CD4-positive, alpha-beta memory T cell (primary cell): Measurements from ENCODE around the gene CCSER2. TPM values are rescaled to one million over a fixed set of nuclear protein-coding genes. Genes with fewer than 3 reads are reported as not detected.

Source experiments
- CTCF ChIA-PET: fragments of 350-600 bp; sonication (Branson Sonifier 250); formaldehyde crosslinking; loops from one replicate; lab custom pipeline; 2021; ENCODE audit warnings: inconsistent platforms; ENCODE audit not compliant: partially characterized antibody; lab: Charles Lee
- POLR2A ChIA-PET: fragments of 350-600 bp; sonication (Branson Sonifier 250); formaldehyde crosslinking; loops from one replicate; lab custom pipeline; 2021; ENCODE audit not compliant: partially characterized antibody; lab: Charles Lee
- DNase-seq, 5 donors: peaks; one replicate each; pipeline versions ENCODE4 v3.0.0 to v3.0.0-alpha.2; 2020 to 2022; ENCODE audit warnings: mixed read lengths in 1 of 5
- H3K27ac ChIP-seq: one replicate; pipeline ENCODE4 v1.7.0; 2013; ENCODE audit warnings: low read depth, low read length
- H3K27me3 ChIP-seq: 2 replicates; pipeline ENCODE4 v1.7.0; 2013; ENCODE audit warnings: mild to moderate bottlenecking, low read length, moderate library complexity; ENCODE audit not compliant: insufficient read depth
- H3K36me3 ChIP-seq: 2 replicates; pipeline ENCODE4 v1.7.0; 2013; ENCODE audit warnings: mild to moderate bottlenecking, low read length, moderate library complexity; ENCODE audit not compliant: insufficient read depth
- H3K4me1 ChIP-seq: 2 replicates; pipeline ENCODE4 v1.7.0; 2013; ENCODE audit warnings: mild to moderate bottlenecking, low read length, moderate library complexity; ENCODE audit not compliant: insufficient read depth
- H3K4me3 ChIP-seq, 2 donors: one replicate each; pipeline ENCODE4 v1.7.0; 2013; ENCODE audit warnings: low read length in 2 of 2, mild to moderate bottlenecking in 1 of 2
- H3K9me3 ChIP-seq, 2 donors: one replicate each; pipeline ENCODE4 v1.7.0; 2013; ENCODE audit warnings: low read length in 2 of 2, control low read depth in 1 of 2; ENCODE audit not compliant: control insufficient read depth in 1 of 2
- H3K27ac Mint-ChIP-seq, 7 donors: one replicate each; pipeline ENCODE4 v1.8.0; 2020 to 2021; ENCODE audit warnings: mixed read lengths in 7 of 7, mild to moderate bottlenecking in 6 of 7, inconsistent platforms in 3 of 7, moderate library complexity in 3 of 7
- H3K27me3 Mint-ChIP-seq, 2 donors: one replicate each; pipeline ENCODE4 v1.8.0; 2020 to 2021; ENCODE audit warnings: mixed read lengths in 2 of 2
- H3K36me3 Mint-ChIP-seq, 2 donors: one replicate each; pipeline ENCODE4 v1.8.0; 2020 to 2021; ENCODE audit warnings: mixed read lengths in 2 of 2, inconsistent platforms in 1 of 2, mild to moderate bottlenecking in 1 of 2
- H3K4me1 Mint-ChIP-seq, 4 donors: one replicate each; pipeline ENCODE4 v1.8.0; 2020 to 2021; ENCODE audit warnings: mixed read lengths in 4 of 4, mild to moderate bottlenecking in 1 of 4
- H3K4me3 Mint-ChIP-seq, 8 donors: one replicate each; pipeline ENCODE4 v1.8.0; 2020 to 2021; ENCODE audit warnings: mixed read lengths in 8 of 8, mild to moderate bottlenecking in 7 of 8, moderate library complexity in 6 of 8, inconsistent platforms in 3 of 8
- H3K9me3 Mint-ChIP-seq, 8 donors: one replicate each; pipeline ENCODE4 v1.8.0; 2020 to 2021; ENCODE audit warnings: mixed read lengths in 8 of 8, mild to moderate bottlenecking in 5 of 8, inconsistent platforms in 3 of 8, moderate library complexity in 1 of 8
- intact Hi-C: fragments of 100-400 bp; cut with micrococcal nuclease; formaldehyde crosslinking; loops from one replicate; pipeline ENCODE4 v1.15.1; 2023
- polyA plus RNA-seq, 2 donors: library from polyadenylated mRNA; unstranded; fragments of 300-500 nt; fragmentation: Illumina TruSeq; gene quantifications; one replicate each; pipeline ENCODE4 v1.2.3, GENCODE V29; 2021
- total RNA-seq, 2 experiments: library from RNA; stranded (reverse); gene quantifications; one replicate each; pipeline ENCODE4 v1.2.3, GENCODE V29; 2021

Gene CCSER2
- total and polyA plus RNA-seq, 4 experiments from 2014 or later: 89.8 to 151 (median 119) TPM

- Mint-ChIP-seq H3K27ac (no peak overlapping the region), H3K36me3 (peaks cover 17 to 58% of the 10 kb centered on the region in 2 donors), H3K27me3 (no peaks in the 10 kb centered on the region), H3K9me3 (no peaks in the 10 kb centered on the region), H3K4me3 (no peak overlapping the region), H3K4me1 (peaks cover 0 to 10% (median 3%) of the 10 kb centered on the region in 4 donors)
- Histone ChIP-seq H3K27me3 (no peaks in the 10 kb centered on the region), H3K27ac (no peak overlapping the region), H3K4me1 (no peaks in the 10 kb centered on the region), H3K4me3 (no peak overlapping the region), H3K9me3 (no peaks in the 10 kb centered on the region), H3K36me3 (peaks cover 27% of the 10 kb centered on the region)
- intact Hi-C loops: no loop called here
- ChIA-PET CTCF (no interaction called here), POLR2A (no interaction called here)
- no peak for DNase-seq
Observed at GRCh38 chr10:84473136-84473535, 144.7 kb downstream of the CCSER2 start.

GRCh38 chr10:84477398-84478128 lies 149.2 kb downstream of the CCSER2 start:
- H3K36me3 ChIP-seq: peaks cover 26% of the 10 kb centered on the region
- H3K9me3 ChIP-seq: no peaks in the 10 kb centered on the region
- intact Hi-C loops: no loop called here
- H3K27ac ChIP-seq: no peak overlapping the region
- Mint-ChIP-seq H3K4me1 (peaks cover 0 to 13% (median 6%) of the 10 kb centered on the region in 4 donors), H3K27ac (no peak overlapping the region), H3K9me3 (no peaks in the 10 kb centered on the region), H3K4me3 (no peak overlapping the region), H3K27me3 (no peaks in the 10 kb centered on the region), H3K36me3 (peaks cover 28 to 59% of the 10 kb centered on the region in 2 donors)
- no peaks in the 10 kb centered on the region for H3K4me1 ChIP-seq
- H3K27me3 ChIP-seq: no peaks in the 10 kb centered on the region
- no peak overlapping the region for H3K4me3 ChIP-seq
- ChIA-PET CTCF (no interaction called here), POLR2A (no interaction called here)
- DNase-seq: no peak

GRCh38 chr10:84478151-84478550 lies 149.8 kb downstream of the CCSER2 start:
- intact Hi-C loops: no loop called here
- CTCF ChIA-PET: no interaction called here
- no peak for DNase-seq
- no peak overlapping the region for H3K4me3 ChIP-seq
- no peaks in the 10 kb centered on the region for H3K9me3 Mint-ChIP-seq
- H3K27ac Mint-ChIP-seq: peak overlapping the region in 1 of 7 donors; percentile 41
- H3K36me3 Mint-ChIP-seq: peaks cover 32 to 56% of the 10 kb centered on the region in 2 donors
- H3K4me1 Mint-ChIP-seq: peaks cover 0 to 13% (median 6%) of the 10 kb centered on the region in 4 donors
- POLR2A ChIA-PET: no interaction called here
- H3K9me3 ChIP-seq: no peaks in the 10 kb centered on the region
- H3K27me3 ChIP-seq: no peaks in the 10 kb centered on the region
- H3K4me3 Mint-ChIP-seq: no peak overlapping the region
- H3K27ac ChIP-seq: no peak overlapping the region
- H3K36me3 ChIP-seq: peaks cover 24% of the 10 kb centered on the region
- no peaks in the 10 kb centered on the region for H3K4me1 ChIP-seq
- no peaks in the 10 kb centered on the region for H3K27me3 Mint-ChIP-seq

GRCh38 chr10:84478679-84479078 lies 150.3 kb downstream of the CCSER2 start:
- Mint-ChIP-seq H3K4me3 (no peak overlapping the region), H3K27ac (peak overlapping the region in 3 of 7 donors; percentile 3 to 46 (median 6)), H3K9me3 (no peaks in the 10 kb centered on the region), H3K36me3 (peaks cover 32 to 57% of the 10 kb centered on the region in 2 donors), H3K4me1 (peaks cover 0 to 13% (median 6%) of the 10 kb centered on the region in 4 donors), H3K27me3 (no peaks in the 10 kb centered on the region)
- Histone ChIP-seq H3K36me3 (peaks cover 22% of the 10 kb centered on the region), H3K4me1 (no peaks in the 10 kb centered on the region), H3K27ac (no peak overlapping the region), H3K9me3 (no peaks in the 10 kb centered on the region), H3K4me3 (no peak overlapping the region), H3K27me3 (no peaks in the 10 kb centered on the region)
- intact Hi-C loops: no loop called here
- CTCF ChIA-PET: no interaction called here
- DNase-seq: no peak
- POLR2A ChIA-PET: no interaction called here

- no peaks in the 10 kb centered on the region for H3K9me3 ChIP-seq
- intact Hi-C loops: no loop called here
- ChIA-PET POLR2A (no interaction called here), CTCF (no interaction called here)
- DNase-seq: no peak
- H3K27me3 Mint-ChIP-seq: no peaks in the 10 kb centered on the region
- H3K27ac Mint-ChIP-seq: no peak overlapping the region
- H3K27me3 ChIP-seq: no peaks in the 10 kb centered on the region
- H3K36me3 Mint-ChIP-seq: peaks cover 49 to 51% of the 10 kb centered on the region in 2 donors
- no peaks in the 10 kb centered on the region for H3K36me3 ChIP-seq
- H3K4me1 Mint-ChIP-seq: peaks cover 10 to 24% (median 18%) of the 10 kb centered on the region in 4 donors
- no peak overlapping the region for H3K27ac ChIP-seq
- H3K4me3 ChIP-seq: no peak overlapping the region
- peaks cover 0 to 3% (median 0%) of the 10 kb centered on the region in 8 donors for H3K9me3 Mint-ChIP-seq
- H3K4me3 Mint-ChIP-seq: no peak overlapping the region
- no peaks in the 10 kb centered on the region for H3K4me1 ChIP-seq
Observed at GRCh38 chr10:84484541-84484940, 156.2 kb downstream of the CCSER2 start.

- Histone ChIP-seq H3K27ac (no peak overlapping the region), H3K9me3 (no peaks in the 10 kb centered on the region), H3K36me3 (no peaks in the 10 kb centered on the region), H3K4me1 (peaks cover 10% of the 10 kb centered on the region), H3K27me3 (no peaks in the 10 kb centered on the region), H3K4me3 (no peak overlapping the region)
- Mint-ChIP-seq H3K4me1 (peaks cover 33 to 50% (median 45%) of the 10 kb centered on the region in 4 donors), H3K9me3 (peaks cover 0 to 2% (median 0%) of the 10 kb centered on the region in 8 donors), H3K36me3 (peaks cover 38 to 40% of the 10 kb centered on the region in 2 donors), H3K27ac (peak overlapping the region in 1 of 7 donors; percentile 5), H3K4me3 (no peak overlapping the region), H3K27me3 (no peaks in the 10 kb centered on the region)
- CTCF ChIA-PET: interaction anchor here (1.0 kb wide), 1 partner anchor 44 kb away, joined by 3 read pairs; no protein-coding TSS in a partner anchor
- no peak for DNase-seq
- intact Hi-C loops: no loop called here
- POLR2A ChIA-PET: no interaction called here
Observed at GRCh38 chr10:84493361-84493760, 165.0 kb downstream of the CCSER2 start.

- ChIA-PET POLR2A (no interaction called here), CTCF (interaction anchor here (1.0 kb wide), 1 partner anchor 43 kb away, joined by 3 read pairs; no protein-coding TSS in a partner anchor)
- H3K27me3 Mint-ChIP-seq: no peaks in the 10 kb centered on the region
- Histone ChIP-seq H3K4me1 (peaks cover 10% of the 10 kb centered on the region), H3K4me3 (no peak overlapping the region), H3K9me3 (no peaks in the 10 kb centered on the region), H3K36me3 (no peaks in the 10 kb centered on the region), H3K27ac (no peak overlapping the region), H3K27me3 (no peaks in the 10 kb centered on the region)
- DNase-seq: no peak
- H3K9me3 Mint-ChIP-seq: no peaks in the 10 kb centered on the region
- peaks cover 29 to 42% (median 37%) of the 10 kb centered on the region in 4 donors for H3K4me1 Mint-ChIP-seq
- H3K4me3 Mint-ChIP-seq: no peak overlapping the region
- H3K27ac Mint-ChIP-seq: peak overlapping the region in 2 of 7 donors; percentile 25 to 57
- intact Hi-C loops: no loop called here
- peaks cover 30 to 33% of the 10 kb centered on the region in 2 donors for H3K36me3 Mint-ChIP-seq
Observed at GRCh38 chr10:84493951-84494848, 165.8 kb downstream of the CCSER2 start.
